Astrocyte (in vitro differentiated cells and primary cell): ENCODE measurements around the gene DCDC2C. TPM values are rescaled to one million over a fixed set of nuclear protein-coding genes. Genes with fewer than 3 reads are reported as not detected.

ENCODE experiments used
- DNase-seq: peaks from one replicate; pipeline ENCODE4 v3.0.0-alpha.2; 2010; ENCODE audit warnings: low read depth
- FAIRE-seq: peaks from 2 replicates; lab custom pipeline; 2011; peaks lifted over from hg19 to GRCh38; lab: Jason Lieb, UNC
- H2AFZ ChIP-seq: 2 replicates; pipeline ENCODE4 v1.6.0; 2012; ENCODE audit warnings: low read depth, low read length, inconsistent platforms
- H3K27ac ChIP-seq: 2 replicates; pipeline ENCODE4 v1.5.1; 2011; ENCODE audit warnings: low read depth, low read length, inconsistent platforms
- H3K27me3 ChIP-seq: 2 replicates; pipeline ENCODE4 v1.6.0; 2011; ENCODE audit warnings: low read length, inconsistent platforms; ENCODE audit not compliant: insufficient read depth
- H3K36me3 ChIP-seq: 2 replicates; pipeline ENCODE4 v1.5.1; 2011; ENCODE audit warnings: low read length, inconsistent platforms; ENCODE audit not compliant: insufficient read depth
- H3K4me1 ChIP-seq: 2 replicates; pipeline ENCODE4 v1.5.1; 2011; ENCODE audit warnings: low read length, inconsistent platforms; ENCODE audit not compliant: insufficient read depth
- H3K4me2 ChIP-seq: 2 replicates; pipeline ENCODE4 v1.6.0; 2012; ENCODE audit warnings: low read length, inconsistent platforms
- H3K4me3 ChIP-seq: 2 replicates; pipeline ENCODE4 v1.5.1; 2011; ENCODE audit warnings: low read depth, mild to moderate bottlenecking, low read length, inconsistent platforms; ENCODE audit not compliant: insufficient read depth
- H3K79me2 ChIP-seq: 2 replicates; pipeline ENCODE4 v1.6.0; 2012; ENCODE audit warnings: mild to moderate bottlenecking, low read length, inconsistent platforms; ENCODE audit not compliant: insufficient read depth
- H3K9ac ChIP-seq: 2 replicates; pipeline ENCODE4 v1.6.0; 2012; ENCODE audit warnings: mild to moderate bottlenecking, low read length, inconsistent platforms
- H3K9me3 ChIP-seq: 2 replicates; pipeline ENCODE4 v1.5.1; 2012; ENCODE audit warnings: low read depth, mild to moderate bottlenecking, low read length, inconsistent platforms; ENCODE audit not compliant: insufficient read depth
- H4K20me1 ChIP-seq: 2 replicates; pipeline ENCODE4 v1.6.0; 2012; ENCODE audit warnings: low read length, inconsistent platforms; ENCODE audit not compliant: insufficient read depth
- H3K27ac Mint-ChIP-seq: one replicate; pipeline ENCODE4 v1.8.0; 2021; ENCODE audit warnings: mild to moderate bottlenecking, mixed read lengths; ENCODE audit not compliant: unreplicated experiment
- H3K27me3 Mint-ChIP-seq: one replicate; pipeline ENCODE4 v1.8.0; 2021; ENCODE audit warnings: low read depth, mixed read lengths; ENCODE audit not compliant: unreplicated experiment
- H3K36me3 Mint-ChIP-seq: one replicate; pipeline ENCODE4 v1.8.0; 2021; ENCODE audit warnings: low read depth, mixed read lengths; ENCODE audit not compliant: unreplicated experiment
- H3K4me1 Mint-ChIP-seq: one replicate; pipeline ENCODE4 v1.8.0; 2021; ENCODE audit warnings: low read depth, mixed read lengths; ENCODE audit not compliant: unreplicated experiment
- H3K4me3 Mint-ChIP-seq: one replicate; pipeline ENCODE4 v1.8.0; 2021; ENCODE audit warnings: mild to moderate bottlenecking, moderate library complexity, mixed read lengths; ENCODE audit not compliant: unreplicated experiment
- H3K9me3 Mint-ChIP-seq: one replicate; pipeline ENCODE4 v1.8.0; 2021; ENCODE audit warnings: mild to moderate bottlenecking, mixed read lengths; ENCODE audit not compliant: unreplicated experiment
- CTCF ChIP-seq: IDR thresholded peaks from 2 replicates; pipeline ENCODE4 v1.5.1; 2011; ENCODE audit warnings: low read depth, mild to moderate bottlenecking, inconsistent platforms, low read length, moderate library complexity; ENCODE audit not compliant: insufficient read depth
- EZH2 ChIP-seq: IDR thresholded peaks from 2 replicates; pipeline ENCODE4 v1.6.1; 2012; ENCODE audit warnings: mild to moderate bottlenecking, low read length, inconsistent platforms; ENCODE audit not compliant: insufficient read depth
- total RNA-seq: library from RNA; stranded (reverse); gene quantifications from 2 replicates; pipeline ENCODE4 v1.2.1, GENCODE V29; 2021

Gene DCDC2C
- total RNA-seq, 1 donor from 2014 or later = not detected

DNA sequence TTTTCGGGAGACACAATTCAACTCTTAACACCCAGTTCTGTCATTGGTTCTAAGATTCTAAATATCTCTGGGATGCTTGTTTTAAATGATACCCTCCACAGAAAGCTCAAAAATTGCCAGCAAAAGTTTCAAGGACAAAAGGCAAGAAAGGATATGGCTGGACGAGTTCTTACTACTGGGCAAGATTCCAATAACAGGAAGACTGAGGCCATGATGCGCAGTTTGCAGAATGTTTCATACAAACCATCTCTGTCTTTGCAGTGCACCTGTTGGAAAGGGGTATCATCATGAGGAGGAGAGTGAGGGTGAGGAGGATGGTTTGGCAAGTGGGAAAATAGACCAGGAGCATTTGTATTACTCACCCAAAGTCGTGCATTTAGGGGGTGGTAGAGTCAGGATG, 172.8 kb downstream of the DCDC2C start:
- no peak overlapping the region for H3K27ac Mint-ChIP-seq
- Histone ChIP-seq H3K4me3 (no peak overlapping the region), H3K4me2 (no peak overlapping the region), H3K27me3 (no peaks in the 10 kb centered on the region), H2AFZ (no peak overlapping the region), H3K4me1 (no peaks in the 10 kb centered on the region), H4K20me1 (no peaks in the 10 kb centered on the region), H3K9me3 (no peaks in the 10 kb centered on the region), H3K27ac (no peak overlapping the region), H3K9ac (no peak overlapping the region), H3K36me3 (no peaks in the 10 kb centered on the region), H3K79me2 (no peaks in the 10 kb centered on the region)
- no peak overlapping the region for H3K4me3 Mint-ChIP-seq
- peaks cover 5% of the 10 kb centered on the region for H3K9me3 Mint-ChIP-seq
- peaks cover 5% of the 10 kb centered on the region for H3K27me3 Mint-ChIP-seq
- FAIRE-seq (no peak), DNase-seq (no peak)
- H3K4me1 Mint-ChIP-seq = no peaks in the 10 kb centered on the region
- H3K36me3 Mint-ChIP-seq = peaks cover 3% of the 10 kb centered on the region
- TF ChIP-seq EZH2 (no peak), CTCF (no peak)

DNA sequence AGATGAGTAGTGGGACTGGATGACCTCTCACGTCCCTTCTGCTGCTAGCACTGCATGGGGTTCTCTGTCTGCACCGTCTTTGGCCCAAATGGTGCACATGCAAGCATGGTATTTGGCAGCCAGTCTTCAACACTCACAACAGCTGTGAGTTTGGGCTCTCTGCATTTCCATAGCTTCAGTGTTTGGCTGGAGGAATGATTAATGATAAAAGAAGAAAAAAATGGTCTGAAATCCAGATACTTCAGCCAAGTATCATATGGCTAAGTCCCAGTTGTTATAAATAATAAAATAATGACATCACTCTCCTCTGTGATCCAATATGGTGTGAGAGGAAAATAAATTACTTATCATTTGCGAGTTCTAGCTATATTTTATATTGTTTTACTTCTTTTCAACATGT, 173.3 kb downstream of the DCDC2C start:
- Mint-ChIP-seq H3K4me3 (no peak overlapping the region), H3K9me3 (peaks cover 5% of the 10 kb centered on the region), H3K27ac (no peak overlapping the region), H3K36me3 (peaks cover 4% of the 10 kb centered on the region), H3K27me3 (peaks cover 5% of the 10 kb centered on the region), H3K4me1 (no peaks in the 10 kb centered on the region)
- H3K9ac ChIP-seq = no peak overlapping the region
- H3K4me1 ChIP-seq = no peaks in the 10 kb centered on the region
- H3K79me2 ChIP-seq = no peaks in the 10 kb centered on the region
- no peak overlapping the region for H2AFZ ChIP-seq
- H3K36me3 ChIP-seq = no peaks in the 10 kb centered on the region
- TF ChIP-seq CTCF (no peak), EZH2 (no peak)
- no peak overlapping the region for H3K4me3 ChIP-seq
- no peak overlapping the region for H3K27ac ChIP-seq
- H3K4me2 ChIP-seq = no peak overlapping the region
- H3K9me3 ChIP-seq = no peaks in the 10 kb centered on the region
- DNase-seq (no peak), FAIRE-seq (no peak)
- H4K20me1 ChIP-seq = no peaks in the 10 kb centered on the region
- no peaks in the 10 kb centered on the region for H3K27me3 ChIP-seq

- H3K79me2 ChIP-seq = no peaks in the 10 kb centered on the region
- no peaks in the 10 kb centered on the region for H4K20me1 ChIP-seq
- no peak for TF ChIP-seq EZH2
- no peak for TF ChIP-seq CTCF
- Mint-ChIP-seq H3K4me1 (no peaks in the 10 kb centered on the region), H3K36me3 (peaks cover 3% of the 10 kb centered on the region), H3K27ac (no peak overlapping the region), H3K9me3 (peaks cover 1% of the 10 kb centered on the region), H3K4me3 (no peak overlapping the region), H3K27me3 (no peaks in the 10 kb centered on the region)
- no peak overlapping the region for H3K9ac ChIP-seq
- H3K4me3 ChIP-seq = no peak overlapping the region
- no peak overlapping the region for H2AFZ ChIP-seq
- no peak overlapping the region for H3K4me2 ChIP-seq
- H3K4me1 ChIP-seq = no peaks in the 10 kb centered on the region
- FAIRE-seq (no peak), DNase-seq (no peak)
- H3K27ac ChIP-seq = no peak overlapping the region
- no peaks in the 10 kb centered on the region for H3K9me3 ChIP-seq
- H3K27me3 ChIP-seq = no peaks in the 10 kb centered on the region
- no peaks in the 10 kb centered on the region for H3K36me3 ChIP-seq
Observed at GRCh38 chr2:3885629-3886628, 182.6 kb downstream of the DCDC2C start.
